RWPE1 (cell line): ENCODE measurements around the gene PCSK2.

Experiments
- CTCF ChIA-PET: fragments of 350-600 bp; sonication (Branson Sonifier 250); formaldehyde crosslinking; extraction: SDS; loops from one replicate; lab custom pipeline; 2021; lab: Yijun Ruan, JAX
- POLR2A ChIA-PET: fragments of 400-600 bp; formaldehyde crosslinking; extraction: SDS; loops from one replicate; lab custom pipeline; 2020; ENCODE audit warnings: antibody characterized with exemption; ENCODE audit not compliant: low non-redundant PET; lab: Yijun Ruan, JAX
- DNase-seq: peaks from one replicate; pipeline ENCODE4 v3.0.0; 2012; ENCODE audit warnings: low spot score
- H3K27ac ChIP-seq: fragments of 450-650 bp; 2 replicates; pipeline ENCODE4 v1.5.1; 2017
- CTCF ChIP-seq: fragments of 450-650 bp; conservative IDR thresholded peaks from 2 replicates; pipeline ENCODE4 v1.5.1; 2017; ENCODE audit warnings: low read depth, mild to moderate bottlenecking

Gene PCSK2

GRCh38 chr20:17358854-17359253, 132.0 kb downstream of the PCSK2 start:
- TF ChIP-seq CTCF, result no peak
- CTCF ChIA-PET, result interaction anchor here (0.7 kb wide), 1 partner anchor 554 kb away, joined by 3 read pairs; no protein-coding TSS in a partner anchor
- no peak overlapping the region for H3K27ac ChIP-seq
- DNase-seq, result no peak
- POLR2A ChIA-PET, result no interaction called here

DNA sequence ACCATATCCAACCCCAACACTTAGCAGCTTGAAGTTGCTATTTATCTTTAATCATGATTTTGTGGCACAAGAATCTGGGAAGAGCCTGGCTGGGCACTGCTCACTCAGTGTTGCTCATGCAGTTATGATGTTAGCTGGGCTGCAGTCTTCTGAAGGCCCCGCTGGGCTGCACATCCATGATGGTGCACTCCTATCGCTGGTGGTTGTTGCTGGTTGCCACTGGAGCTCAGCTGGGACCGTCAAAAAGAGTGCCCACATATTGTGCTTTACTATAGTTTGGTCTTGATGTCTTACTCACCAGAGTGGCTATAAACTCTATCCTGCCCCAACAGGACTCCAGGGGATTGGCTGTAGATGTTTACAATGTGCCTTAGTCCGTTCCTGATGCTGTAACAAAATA, 137.8 kb downstream of the PCSK2 start:
- POLR2A ChIA-PET, result no interaction called here
- TF ChIP-seq CTCF, result no peak
- H3K27ac ChIP-seq, result no peak overlapping the region
- DNase-seq, result no peak
- CTCF ChIA-PET, result no interaction called here

DNA sequence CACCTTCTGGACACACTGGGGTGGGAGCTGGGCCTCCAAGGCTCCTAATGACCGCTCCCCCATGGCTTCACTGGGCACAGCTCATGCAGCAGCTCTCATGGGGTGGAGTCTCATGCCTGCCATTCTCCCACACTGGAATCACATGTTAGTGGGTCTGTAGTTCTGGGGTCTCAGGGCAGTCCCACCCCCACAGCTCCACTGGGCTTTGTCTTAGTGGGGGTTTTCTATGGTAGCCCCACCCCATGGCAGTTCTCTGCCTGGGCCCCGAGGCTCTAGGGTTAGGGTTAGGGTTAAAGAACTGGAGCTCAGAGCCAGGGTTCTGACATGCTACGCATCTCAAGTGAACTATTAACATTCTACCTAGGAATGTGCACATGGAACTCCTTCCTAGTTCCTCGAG, 139.0 kb downstream of the PCSK2 start:
- no peak overlapping the region for H3K27ac ChIP-seq
- no peak for TF ChIP-seq CTCF
- CTCF ChIA-PET, result no interaction called here
- no peak for DNase-seq
- POLR2A ChIA-PET, result no interaction called here

DNA sequence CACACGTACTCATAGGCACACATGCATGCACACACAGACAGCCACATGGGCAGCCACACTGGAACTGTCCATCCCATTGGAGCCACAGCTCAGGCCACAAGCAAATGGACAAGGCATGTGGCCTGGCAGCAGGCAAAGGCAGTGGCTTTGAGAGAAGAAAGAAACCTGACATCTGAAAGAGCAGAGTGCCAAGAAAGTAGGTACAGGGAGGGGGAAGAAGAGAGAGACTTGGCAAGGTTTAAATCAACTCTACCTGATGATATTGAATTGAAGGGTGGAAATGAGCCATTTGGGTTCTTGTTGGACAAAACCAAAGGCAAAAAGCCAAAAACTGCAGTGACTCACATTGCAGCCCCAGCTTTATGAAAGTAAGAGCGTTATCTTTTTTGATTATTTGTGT, 142.7 kb downstream of the PCSK2 start:
- CTCF ChIA-PET, result no interaction called here
- DNase-seq, result no peak
- POLR2A ChIA-PET, result no interaction called here
- H3K27ac ChIP-seq, result no peak overlapping the region
- no peak for TF ChIP-seq CTCF

GRCh38 chr20:17372806-17373440, 146.1 kb downstream of the PCSK2 start:
- DNase-seq, result no peak
- H3K27ac ChIP-seq, result no peak overlapping the region
- ChIA-PET CTCF (no interaction called here), POLR2A (no interaction called here)
- no peak for TF ChIP-seq CTCF

DNA sequence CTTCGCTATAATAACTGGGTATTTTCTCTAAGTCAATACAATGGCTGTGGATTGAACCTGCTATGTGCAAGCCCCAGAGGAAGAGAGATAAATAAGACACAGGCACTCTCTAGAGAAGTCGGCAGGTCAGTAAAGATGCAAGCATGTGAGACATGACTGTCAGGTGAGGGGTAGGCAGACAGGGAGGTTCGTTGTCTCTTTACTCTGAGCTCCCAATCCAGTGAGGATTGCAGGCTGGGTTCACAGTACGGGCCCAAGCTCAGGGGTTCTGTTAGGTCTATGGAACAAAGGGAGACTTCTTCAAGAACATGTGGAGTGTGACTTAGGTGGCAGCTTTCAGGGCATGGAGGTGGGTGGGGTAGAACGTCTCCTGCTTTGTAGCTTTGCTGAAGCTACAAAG, 147.2 kb downstream of the PCSK2 start:
- no peak for TF ChIP-seq CTCF
- CTCF ChIA-PET, result interaction anchor here (0.6 kb wide), 1 partner anchor 44 kb away, joined by 4 read pairs; no protein-coding TSS in a partner anchor
- POLR2A ChIA-PET, result no interaction called here
- no peak overlapping the region for H3K27ac ChIP-seq
- DNase-seq, result no peak
